Immature natural killer cell (primary cell): ENCODE data around the gene PKP2. TPM values are rescaled to one million over a fixed set of nuclear protein-coding genes. Genes with fewer than 3 reads are reported as not detected.
"Not testable (repeated sequence)": the region's sequence is repeated elsewhere in the genome, so short reads cannot be mapped to it uniquely, and the experiment has no call there.

Experiments
- DNase-seq, 3 donors: peaks; one replicate each; pipeline ENCODE4 v3.0.0; 2022; ENCODE audit warnings: mixed read lengths in 1 of 3
- H3K27ac Mint-ChIP-seq, 6 donors: one replicate each; pipeline ENCODE4 v1.8.0; 2020; ENCODE audit warnings: mixed read lengths in 6 of 6, mild to moderate bottlenecking in 5 of 6, inconsistent platforms in 4 of 6, moderate library complexity in 3 of 6
- H3K27me3 Mint-ChIP-seq, 3 donors: one replicate each; pipeline ENCODE4 v1.8.0; 2020 to 2021; ENCODE audit warnings: low read depth in 3 of 3, mild to moderate bottlenecking in 3 of 3, mixed read lengths in 3 of 3, moderate library complexity in 3 of 3, inconsistent platforms in 1 of 3
- H3K36me3 Mint-ChIP-seq, 3 donors: one replicate each; pipeline ENCODE4 v1.8.0; 2020; ENCODE audit warnings: mixed read lengths in 3 of 3, inconsistent platforms in 2 of 3, mild to moderate bottlenecking in 2 of 3
- H3K4me1 Mint-ChIP-seq, 2 donors: one replicate each; pipeline ENCODE4 v1.8.0; 2020; ENCODE audit warnings: inconsistent platforms in 2 of 2, mild to moderate bottlenecking in 2 of 2, mixed read lengths in 2 of 2, moderate library complexity in 1 of 2
- H3K4me3 Mint-ChIP-seq, 5 donors: one replicate each; pipeline ENCODE4 v1.8.0; 2020; ENCODE audit warnings: mild to moderate bottlenecking in 5 of 5, mixed read lengths in 5 of 5, inconsistent platforms in 3 of 5, moderate library complexity in 3 of 5
- H3K9me3 Mint-ChIP-seq, 6 donors: one replicate each; pipeline ENCODE4 v1.8.0; 2020; ENCODE audit warnings: mild to moderate bottlenecking in 6 of 6, mixed read lengths in 6 of 6, inconsistent platforms in 4 of 6, moderate library complexity in 3 of 6
- polyA plus RNA-seq, 3 donors: library from polyadenylated mRNA; unstranded; fragments of 300-500 nt; fragmentation: Illumina TruSeq; gene quantifications; one replicate each; pipeline ENCODE4 v1.2.3, GENCODE V29; 2021

PKP2 gene
- polyA plus RNA-seq, 3 donors from 2014 or later, result 0.21 to 0.34 TPM; not detected in 1

- Mint-ChIP-seq H3K4me3 (no peak overlapping the region), H3K4me1 (peaks cover 11 to 12% of the 10 kb centered on the region in 2 donors), H3K27ac (no peak overlapping the region), H3K9me3 (no peaks in the 10 kb centered on the region), H3K36me3 (no peaks in the 10 kb centered on the region), H3K27me3 (peaks cover 0 to 27% (median 9%) of the 10 kb centered on the region in 3 donors)
- no peak for DNase-seq
Observed at GRCh38 chr12:32891526-32891925, 5.1 kb downstream of the PKP2 start.

GRCh38 chr12:32889011-32889760 lies 7.4 kb downstream of the PKP2 start:
- DNase-seq, result no peak
- Mint-ChIP-seq H3K27me3 (peaks cover 0 to 12% (median 2%) of the 10 kb centered on the region in 3 donors), H3K4me1 (no peaks in the 10 kb centered on the region), H3K4me3 (no peak overlapping the region), H3K27ac (no peak overlapping the region), H3K9me3 (no peaks in the 10 kb centered on the region), H3K36me3 (no peaks in the 10 kb centered on the region)

- Mint-ChIP-seq H3K4me3 (no peak overlapping the region), H3K9me3 (no peaks in the 10 kb centered on the region), H3K27ac (no peak overlapping the region), H3K27me3 (peaks cover 0 to 7% (median 2%) of the 10 kb centered on the region in 3 donors), H3K4me1 (no peaks in the 10 kb centered on the region), H3K36me3 (no peaks in the 10 kb centered on the region)
- DNase-seq, result no peak
Observed at GRCh38 chr12:32887058-32887457, 9.5 kb downstream of the PKP2 start.

GRCh38 chr12:32885831-32886230 lies 10.7 kb downstream of the PKP2 start:
- H3K4me3 Mint-ChIP-seq, result no peak overlapping the region
- DNase-seq, result no peak
- no peaks in the 10 kb centered on the region for H3K4me1 Mint-ChIP-seq
- no peak overlapping the region for H3K27ac Mint-ChIP-seq
- peaks cover 0 to 7% (median 2%) of the 10 kb centered on the region in 3 donors for H3K27me3 Mint-ChIP-seq
- H3K9me3 Mint-ChIP-seq, result no peaks in the 10 kb centered on the region
- H3K36me3 Mint-ChIP-seq, result no peaks in the 10 kb centered on the region

- Mint-ChIP-seq H3K4me1 (no peaks in the 10 kb centered on the region), H3K9me3 (no peaks in the 10 kb centered on the region), H3K27ac (no peak overlapping the region)
Observed at GRCh38 chr12:32884962-32885361, 11.6 kb downstream of the PKP2 start.

GRCh38 chr12:32881702-32882101 lies 14.9 kb downstream of the PKP2 start:
- no peaks in the 10 kb centered on the region for H3K9me3 Mint-ChIP-seq
- H3K27me3 Mint-ChIP-seq, result peaks cover 0 to 2% (median 2%) of the 10 kb centered on the region in 3 donors
- no peaks in the 10 kb centered on the region for H3K4me1 Mint-ChIP-seq
- H3K27ac Mint-ChIP-seq, result no peak overlapping the region
- no peak for DNase-seq
- no peak overlapping the region for H3K4me3 Mint-ChIP-seq
- no peaks in the 10 kb centered on the region for H3K36me3 Mint-ChIP-seq

More at GRCh38 chr12:32884962-32885361, 11.6 kb downstream of the PKP2 start:
- peaks cover 0 to 7% (median 2%) of the 10 kb centered on the region in 3 donors for H3K27me3 Mint-ChIP-seq
- no peak for DNase-seq
- no peak overlapping the region for H3K4me3 Mint-ChIP-seq
- no peaks in the 10 kb centered on the region for H3K36me3 Mint-ChIP-seq

- H3K27ac Mint-ChIP-seq, result no peak overlapping the region
- H3K4me1 Mint-ChIP-seq, result no peaks in the 10 kb centered on the region
- no peaks in the 10 kb centered on the region for H3K9me3 Mint-ChIP-seq
- DNase-seq, result no peak
- no peak overlapping the region for H3K4me3 Mint-ChIP-seq
- H3K27me3 Mint-ChIP-seq, result peaks cover 0 to 2% (median 2%) of the 10 kb centered on the region in 3 donors
- H3K36me3 Mint-ChIP-seq, result no peaks in the 10 kb centered on the region
Observed at GRCh38 chr12:32881107-32881506, 15.5 kb downstream of the PKP2 start.

GRCh38 chr12:32879066-32879465 lies 17.5 kb downstream of the PKP2 start:
- not testable (repeated sequence) for H3K9me3 Mint-ChIP-seq, H3K4me1 Mint-ChIP-seq, DNase-seq, H3K36me3 Mint-ChIP-seq, H3K4me3 Mint-ChIP-seq, H3K27ac Mint-ChIP-seq, H3K27me3 Mint-ChIP-seq

- DNase-seq, result no peak
- Mint-ChIP-seq H3K4me1 (no peaks in the 10 kb centered on the region), H3K36me3 (no peaks in the 10 kb centered on the region), H3K9me3 (no peaks in the 10 kb centered on the region), H3K27me3 (peaks cover 0 to 6% (median 2%) of the 10 kb centered on the region in 3 donors), H3K27ac (no peak overlapping the region), H3K4me3 (no peak overlapping the region)
Observed at GRCh38 chr12:32877601-32878459, 18.7 kb downstream of the PKP2 start.

- no peaks in the 10 kb centered on the region for H3K36me3 Mint-ChIP-seq
- no peaks in the 10 kb centered on the region for H3K9me3 Mint-ChIP-seq
- H3K27ac Mint-ChIP-seq, result no peak overlapping the region
- H3K4me1 Mint-ChIP-seq, result no peaks in the 10 kb centered on the region
- H3K4me3 Mint-ChIP-seq, result no peak overlapping the region
- DNase-seq, result no peak
- peaks cover 0 to 6% (median 0%) of the 10 kb centered on the region in 3 donors for H3K27me3 Mint-ChIP-seq
Observed at GRCh38 chr12:32876004-32876403, 20.6 kb downstream of the PKP2 start.

- no peak overlapping the region for H3K27ac Mint-ChIP-seq
- H3K36me3 Mint-ChIP-seq, result no peaks in the 10 kb centered on the region
- no peaks in the 10 kb centered on the region for H3K9me3 Mint-ChIP-seq
- H3K27me3 Mint-ChIP-seq, result peaks cover 0 to 6% (median 0%) of the 10 kb centered on the region in 3 donors
- no peak for DNase-seq
- no peak overlapping the region for H3K4me3 Mint-ChIP-seq
- H3K4me1 Mint-ChIP-seq, result no peaks in the 10 kb centered on the region
Observed at GRCh38 chr12:32874975-32875374, 21.6 kb downstream of the PKP2 start.

GRCh38 chr12:32874078-32874477 lies 22.5 kb downstream of the PKP2 start:
- H3K4me1 Mint-ChIP-seq, result no peaks in the 10 kb centered on the region
- H3K27ac Mint-ChIP-seq, result no peak overlapping the region
- no peaks in the 10 kb centered on the region for H3K36me3 Mint-ChIP-seq
- peaks cover 0 to 5% (median 0%) of the 10 kb centered on the region in 3 donors for H3K27me3 Mint-ChIP-seq
- no peak for DNase-seq
- no peak overlapping the region for H3K4me3 Mint-ChIP-seq
- H3K9me3 Mint-ChIP-seq, result no peaks in the 10 kb centered on the region

GRCh38 chr12:32872416-32872815 lies 24.2 kb downstream of the PKP2 start:
- H3K4me3 Mint-ChIP-seq, H3K9me3 Mint-ChIP-seq, H3K27ac Mint-ChIP-seq, H3K36me3 Mint-ChIP-seq, H3K4me1 Mint-ChIP-seq, H3K27me3 Mint-ChIP-seq, DNase-seq: not testable (repeated sequence)

- peaks cover 0 to 5% (median 2%) of the 10 kb centered on the region in 3 donors for H3K27me3 Mint-ChIP-seq
- H3K27ac Mint-ChIP-seq, result no peak overlapping the region
- no peak overlapping the region for H3K4me3 Mint-ChIP-seq
- no peaks in the 10 kb centered on the region for H3K4me1 Mint-ChIP-seq
- DNase-seq, result no peak
- no peaks in the 10 kb centered on the region for H3K36me3 Mint-ChIP-seq
- H3K9me3 Mint-ChIP-seq, result no peaks in the 10 kb centered on the region
Observed at GRCh38 chr12:32870716-32871115, 25.9 kb downstream of the PKP2 start.
